OCI-M2 (cell line): ENCODE data around the gene EPO.

Experiments
- DNase-seq: peaks from one replicate; lab custom pipeline; 2025; ENCODE audit not compliant: unreplicated experiment; lab: John Stamatoyannopoulos, UW

Gene EPO

GRCh38 chr7:100682991-100683658 lies 37.1 kb upstream of the EPO start:
- DNase-seq = no peak

- no peak for DNase-seq
Observed at GRCh38 chr7:100683659-100684533, 36.4 kb upstream of the EPO start.

- DNase-seq = no peak
Observed at GRCh38 chr7:100684534-100685042, 35.7 kb upstream of the EPO start.

GRCh38 chr7:100685049-100685605 lies 35.1 kb upstream of the EPO start:
- no peak for DNase-seq

GRCh38 chr7:100685631-100686145 lies 34.6 kb upstream of the EPO start:
- no peak for DNase-seq

- no peak for DNase-seq
Observed at GRCh38 chr7:100686201-100686821, 34.0 kb upstream of the EPO start.

- no peak for DNase-seq
Observed at GRCh38 chr7:100686822-100687211, 33.5 kb upstream of the EPO start.

- DNase-seq = no peak
Observed at GRCh38 chr7:100687261-100687660, 33.0 kb upstream of the EPO start.

GRCh38 chr7:100687751-100688300 lies 32.4 kb upstream of the EPO start:
- no peak for DNase-seq

- no peak for DNase-seq
Observed at GRCh38 chr7:100688326-100688860, 31.9 kb upstream of the EPO start.

GRCh38 chr7:100689230-100690135 lies 30.8 kb upstream of the EPO start:
- DNase-seq = no peak

GRCh38 chr7:100691676-100692577 lies 28.3 kb upstream of the EPO start:
- peak; percentile 43 for DNase-seq

- DNase-seq = no peak
Observed at GRCh38 chr7:100692578-100692961, 27.7 kb upstream of the EPO start.

GRCh38 chr7:100693312-100694097 lies 26.8 kb upstream of the EPO start:
- no peak for DNase-seq

GRCh38 chr7:100694098-100694745 lies 26.0 kb upstream of the EPO start, which contains the start of gene GIGYF1:
Gene GIGYF1 (minus strand): TSS chr7:100694250. CDS start chr7:100688238, 6,012 bp downstream.
- DNase-seq = no peak

- DNase-seq = no peak
Observed at GRCh38 chr7:100696123-100696521, 24.1 kb upstream of the EPO start.

- DNase-seq = no peak
Observed at GRCh38 chr7:100699018-100699417, 21.2 kb upstream of the EPO start.
